ENCODE measurements around the gene MAP7D1.

DNA sequence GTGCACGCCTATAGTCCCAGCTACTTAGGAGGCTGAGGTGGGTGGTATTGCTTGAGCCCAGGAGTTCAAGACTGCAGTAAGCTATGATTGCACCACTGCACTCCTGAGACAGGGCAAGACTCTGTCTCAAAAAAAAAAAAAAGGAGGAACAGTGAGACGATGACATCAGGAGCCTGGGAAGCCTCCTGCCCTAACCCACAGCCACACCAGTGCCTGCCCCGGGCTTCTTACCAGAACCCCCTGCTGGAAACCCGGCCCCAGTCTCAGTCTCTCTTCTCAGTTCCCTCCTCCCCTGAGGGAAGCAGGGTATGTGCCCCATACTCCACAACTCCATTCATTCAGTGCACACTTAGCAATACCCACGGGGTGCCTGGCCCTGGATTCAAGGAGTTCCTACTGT, 40.0 kb upstream of the MAP7D1 start:
- TF ChIP-seq EZH2 (IDR thresholded peaks at IDR 0.05; ENCODE audit: low read depth): no peak
- TF ChIP-seq, protein P1, sequence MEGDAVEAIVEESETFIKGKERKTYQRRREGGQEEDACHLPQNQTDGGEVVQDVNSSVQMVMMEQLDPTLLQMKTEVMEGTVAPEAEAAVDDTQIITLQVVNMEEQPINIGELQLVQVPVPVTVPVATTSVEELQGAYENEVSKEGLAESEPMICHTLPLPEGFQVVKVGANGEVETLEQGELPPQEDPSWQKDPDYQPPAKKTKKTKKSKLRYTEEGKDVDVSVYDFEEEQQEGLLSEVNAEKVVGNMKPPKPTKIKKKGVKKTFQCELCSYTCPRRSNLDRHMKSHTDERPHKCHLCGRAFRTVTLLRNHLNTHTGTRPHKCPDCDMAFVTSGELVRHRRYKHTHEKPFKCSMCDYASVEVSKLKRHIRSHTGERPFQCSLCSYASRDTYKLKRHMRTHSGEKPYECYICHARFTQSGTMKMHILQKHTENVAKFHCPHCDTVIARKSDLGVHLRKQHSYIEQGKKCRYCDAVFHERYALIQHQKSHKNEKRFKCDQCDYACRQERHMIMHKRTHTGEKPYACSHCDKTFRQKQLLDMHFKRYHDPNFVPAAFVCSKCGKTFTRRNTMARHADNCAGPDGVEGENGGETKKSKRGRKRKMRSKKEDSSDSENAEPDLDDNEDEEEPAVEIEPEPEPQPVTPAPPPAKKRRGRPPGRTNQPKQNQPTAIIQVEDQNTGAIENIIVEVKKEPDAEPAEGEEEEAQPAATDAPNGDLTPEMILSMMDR (conservative IDR thresholded peaks at IDR 0.05): no peak

Measured in PC-9 (cell line).